Neural cell (in vitro differentiated cells): Measurements from ENCODE around the gene TARS2. TPM values are rescaled to one million over a fixed set of nuclear protein-coding genes. Genes with fewer than 3 reads are reported as not detected.

Experiments
- H2AFZ ChIP-seq: fragments of 200-600, 300-800 bp; sonication (generic), shearing (Covaris generic); 2 replicates; pipeline ENCODE4 v1.6.0; 2014; ENCODE audit warnings: low read depth, mild to moderate bottlenecking, antibody characterized with exemption, low read length, moderate library complexity
- H3F3A ChIP-seq: fragments of 200-600 bp; shearing (Covaris generic); 2 replicates; pipeline ENCODE4 v1.6.1; 2016; ENCODE audit warnings: mild to moderate bottlenecking, moderate library complexity, mixed read lengths, antibody characterized with exemption, low read length; ENCODE audit not compliant: insufficient read depth, poor library complexity, severe bottlenecking
- H3K27ac ChIP-seq: fragments of 200-600, 300-800 bp; sonication (generic), shearing (Covaris generic); 2 replicates; pipeline ENCODE4 v1.5.1; 2014; ENCODE audit warnings: mild to moderate bottlenecking, low read length, moderate library complexity
- H3K27me3 ChIP-seq: fragments of 300-800, 200-600 bp; sonication (generic), shearing (Covaris generic); 2 replicates; pipeline ENCODE4 v1.6.0; 2014; ENCODE audit warnings: mild to moderate bottlenecking, low read depth, low read length, moderate library complexity; ENCODE audit not compliant: insufficient read depth
- H3K36me3 ChIP-seq: fragments of 300-800, 200-600 bp; sonication (generic), shearing (Covaris generic); 2 replicates; pipeline ENCODE4 v1.5.1; 2014; ENCODE audit warnings: mild to moderate bottlenecking, antibody characterized with exemption, low read length, moderate library complexity; ENCODE audit not compliant: insufficient read depth
- H3K4me2 ChIP-seq: fragments of 300-800, 200-600 bp; sonication (generic), shearing (Covaris generic); 2 replicates; pipeline ENCODE4 v1.6.0; 2014; ENCODE audit warnings: mild to moderate bottlenecking, low read length
- H3K4me3 ChIP-seq: fragments of 300-800, 200-600 bp; sonication (generic), shearing (Covaris generic); 2 replicates; pipeline ENCODE4 v1.5.1; 2014; ENCODE audit warnings: mild to moderate bottlenecking, low read length, moderate library complexity
- H3K79me2 ChIP-seq: fragments of 200-600 bp; shearing (Covaris generic); replicated peaks from 2 replicates; pipeline ENCODE4 v1.6.0; 2014; ENCODE audit warnings: mild to moderate bottlenecking, low read length, moderate library complexity; ENCODE audit not compliant: insufficient read depth
- H3K9ac ChIP-seq: fragments of 300-800, 200-600 bp; sonication (generic), shearing (Covaris generic); 2 replicates; pipeline ENCODE4 v1.6.1; 2016; ENCODE audit warnings: mild to moderate bottlenecking, low read length, mixed read lengths
- H3K9me2 ChIP-seq: fragments of 200-600 bp; shearing (Covaris generic); 2 replicates; pipeline ENCODE4 v1.6.1; 2016; ENCODE audit warnings: mild to moderate bottlenecking, low read length, mixed read lengths; ENCODE audit not compliant: insufficient read depth
- H3K9me3 ChIP-seq: fragments of 200-600, 300-800 bp; sonication (generic), shearing (Covaris generic); 2 replicates; pipeline ENCODE4 v1.6.1; 2016; ENCODE audit warnings: mild to moderate bottlenecking, mixed run types, low read length, moderate library complexity, mixed read lengths
- H4K20me1 ChIP-seq: fragments of 200-600 bp; shearing (Covaris generic); 2 replicates; pipeline ENCODE4 v1.6.1; 2016; ENCODE audit warnings: mild to moderate bottlenecking, mixed run types; ENCODE audit not compliant: insufficient read depth
- CTCF ChIP-seq: fragments of 450-650 bp; IDR thresholded peaks from 2 replicates; pipeline ENCODE4 v1.5.1; 2014; ENCODE audit warnings: antibody characterized with exemption, mild to moderate bottlenecking, moderate library complexity; ENCODE audit not compliant: poor library complexity, severe bottlenecking
- EP300 ChIP-seq: fragments of 450-650 bp; conservative IDR thresholded peaks from 2 replicates; pipeline ENCODE4 v1.6.1; 2014; ENCODE audit warnings: antibody characterized with exemption, mild to moderate bottlenecking, moderate library complexity; ENCODE audit not compliant: poor library complexity, severe bottlenecking
- EZH2 ChIP-seq: fragments of 200-600, 300-800 bp; shearing (Covaris generic), sonication (generic); IDR thresholded peaks from 2 replicates; pipeline ENCODE4 v1.6.1; 2014; ENCODE audit warnings: antibody characterized with exemption, low read length, borderline replicate concordance, mild to moderate bottlenecking; ENCODE audit not compliant: insufficient read depth, poor library complexity, severe bottlenecking
- MXI1 ChIP-seq: fragments of 450-650 bp; conservative IDR thresholded peaks from 2 replicates; pipeline ENCODE4 v1.6.1; 2014; ENCODE audit warnings: antibody characterized with exemption, mild to moderate bottlenecking; ENCODE audit not compliant: poor library complexity, severe bottlenecking
- POLR2AphosphoS5 ChIP-seq: IDR thresholded peaks from 2 replicates; pipeline ENCODE4 v1.6.1; 2012
- RAD21 ChIP-seq: fragments of 450-650 bp; conservative IDR thresholded peaks from 2 replicates; pipeline ENCODE4 v1.6.1; 2014; ENCODE audit warnings: antibody characterized with exemption, mild to moderate bottlenecking, moderate library complexity
- REST ChIP-seq: IDR thresholded peaks from 2 replicates; pipeline ENCODE4 v1.6.1; 2012; ENCODE audit warnings: borderline replicate concordance
- SMC3 ChIP-seq: fragments of 450-650 bp; conservative IDR thresholded peaks from 2 replicates; pipeline ENCODE4 v1.6.1; 2014; ENCODE audit warnings: antibody characterized with exemption, mild to moderate bottlenecking, moderate library complexity; ENCODE audit not compliant: poor library complexity
- TAF1 ChIP-seq: IDR thresholded peaks from 2 replicates; pipeline ENCODE4 v1.6.1; 2012; ENCODE audit warnings: low read depth
- polyA plus RNA-seq: library from polyadenylated mRNA; depleted of rRNA; stranded (reverse); fragments of >200 nt; gene quantifications from 2 replicates; pipeline ENCODE4 v1.2.3, GENCODE V29; 2014

TARS2 gene
- polyA plus RNA-seq, 1 donor from 2014 or later = 19.4 TPM

GRCh38 chr1:150505431-150505830 is 18.2 kb downstream of the TARS2 start:
- Histone ChIP-seq H4K20me1 (no peaks in the 10 kb centered on the region), H3K4me3 (no peak overlapping the region), H3K9me2 (no peaks in the 10 kb centered on the region), H3K9ac (no peak overlapping the region), H3K27me3 (no peaks in the 10 kb centered on the region), H3K4me2 (no peak overlapping the region), H3K9me3 (no peaks in the 10 kb centered on the region), H3K27ac (no peak overlapping the region), H3K36me3 (no peaks in the 10 kb centered on the region), H2AFZ (no peak overlapping the region), H3F3A (no peaks in the 10 kb centered on the region), H3K79me2 (no peaks in the 10 kb centered on the region)
- no peak for TF ChIP-seq REST
- no peak for TF ChIP-seq POLR2AphosphoS5
- TF ChIP-seq MXI1 = no peak
- no peak for TF ChIP-seq CTCF
- no peak for TF ChIP-seq EP300
- TF ChIP-seq RAD21 = no peak
- TF ChIP-seq SMC3 = no peak
- TF ChIP-seq EZH2 = no peak
- no peak for TF ChIP-seq TAF1

- Histone ChIP-seq H3K27me3 (no peaks in the 10 kb centered on the region), H3K27ac (no peak within 1 kb of the TSS), H4K20me1 (no peaks in the 10 kb centered on the region), H3K4me2 (no peak within 1 kb of the TSS), H3K9me2 (no peaks in the 10 kb centered on the region), H2AFZ (no peak within 1 kb of the TSS), H3K79me2 (no peaks in the 10 kb centered on the region), H3F3A (no peaks in the 10 kb centered on the region), H3K36me3 (no peaks in the 10 kb centered on the region), H3K4me3 (no peak within 1 kb of the TSS), H3K9me3 (no peaks in the 10 kb centered on the region), H3K9ac (no peak within 1 kb of the TSS)
- TF ChIP-seq RAD21 = no peak
- TF ChIP-seq SMC3 = no peak
- no peak for TF ChIP-seq MXI1
- no peak for TF ChIP-seq POLR2AphosphoS5
- TF ChIP-seq REST = no peak
- no peak for TF ChIP-seq CTCF
These were observed 21.0 kb downstream of the TARS2 start, which contains the start of gene ECM1 for GRCh38 chr1:150507912-150508864. Gene ECM1 (plus strand): TSS chr1:150508109. CDS start chr1:150508210, 101 bp downstream.
